Measurements from ENCODE around the gene CHST15.

Gene CHST15

GRCh38 chr10:124030061-124030460, 63.3 kb downstream of the CHST15 start:
- Histone ChIP-seq H3K27ac (replicated peaks) (no peak overlapping the region), H3K4me3 (replicated peaks; ENCODE audit: insufficient read depth, low read length) (no peak overlapping the region), H3K27me3 (ENCODE audit: insufficient read depth, poor library complexity, severe bottlenecking) (no peaks in the 10 kb centered on the region)
- no peak for DNase-seq (ENCODE audit: low read depth in 1 of 2, low spot score in 1 of 2)
- TF ChIP-seq POLR2AphosphoS5 (IDR thresholded peaks at IDR 0.05; ENCODE audit: low read depth): no peak
- no peak for TF ChIP-seq GABPA (IDR thresholded peaks at IDR 0.05; ENCODE audit: low read depth)
- no peak for TF ChIP-seq SPI1 (IDR thresholded peaks at IDR 0.05; ENCODE audit: borderline replicate concordance, low read depth)

GRCh38 chr10:124029559-124029958, 63.8 kb downstream of the CHST15 start:
- no peak overlapping the region for H3K27ac ChIP-seq (replicated peaks)
- H3K4me3 ChIP-seq (replicated peaks; ENCODE audit: insufficient read depth, low read length): no peak overlapping the region
- no peak for DNase-seq (ENCODE audit: low read depth in 1 of 2, low spot score in 1 of 2)
- no peaks in the 10 kb centered on the region for H3K27me3 ChIP-seq (ENCODE audit: insufficient read depth, poor library complexity, severe bottlenecking)
- no peak for TF ChIP-seq SPI1 (IDR thresholded peaks at IDR 0.05; ENCODE audit: borderline replicate concordance, low read depth)

GRCh38 chr10:124028700-124029480, 64.5 kb downstream of the CHST15 start:
- no peaks in the 10 kb centered on the region for H3K27me3 ChIP-seq (ENCODE audit: insufficient read depth, poor library complexity, severe bottlenecking)
- TF ChIP-seq POLR2AphosphoS5 (IDR thresholded peaks at IDR 0.05; ENCODE audit: low read depth) (no peak), REST (IDR thresholded peaks at IDR 0.05; ENCODE audit: insufficient replicate concordance, low read depth) (no peak), CTCF (IDR thresholded peaks at IDR 0.05; ENCODE audit: insufficient read depth, low read length) (no peak), GABPA (IDR thresholded peaks at IDR 0.05; ENCODE audit: low read depth) (no peak), SPI1 (IDR thresholded peaks at IDR 0.05; ENCODE audit: borderline replicate concordance, low read depth) (no peak)
- no peak for DNase-seq (ENCODE audit: low read depth in 1 of 2, low spot score in 1 of 2)
- H3K4me3 ChIP-seq (replicated peaks; ENCODE audit: insufficient read depth, low read length): no peak overlapping the region
- H3K27ac ChIP-seq (replicated peaks): no peak overlapping the region

- no peak for DNase-seq (ENCODE audit: low read depth in 1 of 2, low spot score in 1 of 2)
- no peak overlapping the region for H3K4me3 ChIP-seq (replicated peaks; ENCODE audit: insufficient read depth, low read length)
- TF ChIP-seq CTCF (IDR thresholded peaks at IDR 0.05; ENCODE audit: insufficient read depth, low read length) (no peak), SPI1 (IDR thresholded peaks at IDR 0.05; ENCODE audit: borderline replicate concordance, low read depth) (no peak), REST (IDR thresholded peaks at IDR 0.05; ENCODE audit: insufficient replicate concordance, low read depth) (no peak), GABPA (IDR thresholded peaks at IDR 0.05; ENCODE audit: low read depth) (no peak), POLR2AphosphoS5 (IDR thresholded peaks at IDR 0.05; ENCODE audit: low read depth) (no peak)
- H3K27me3 ChIP-seq (ENCODE audit: insufficient read depth, poor library complexity, severe bottlenecking): no peaks in the 10 kb centered on the region
- no peak overlapping the region for H3K27ac ChIP-seq (replicated peaks)
Measured at GRCh38 chr10:124027651-124028050, 65.7 kb downstream of the CHST15 start.
